HL-60 (cell line): ENCODE data around the gene GALK1.

Source experiments
- DNase-seq, 2 experiments: peaks; one replicate each; pipeline ENCODE4 v3.0.0-alpha.2; 2010 to 2020; ENCODE audit warnings: low read depth in 1 of 2, low spot score in 1 of 2
- H3K27ac ChIP-seq: fragments of 250-450 bp; sonication (Bioruptor Pico); replicated peaks from 2 replicates; pipeline ENCODE4 v1.5.1; 2020; ENCODE audit warnings: mild to moderate bottlenecking, moderate library complexity
- H3K27me3 ChIP-seq: fragments of 250-450 bp; sonication (Bioruptor Pico); 2 replicates; pipeline ENCODE4 v1.5.1; 2021; ENCODE audit warnings: mild to moderate bottlenecking, moderate library complexity; ENCODE audit not compliant: insufficient read depth, poor library complexity, severe bottlenecking
- H3K4me3 ChIP-seq: replicated peaks from 2 replicates; pipeline ENCODE4 v1.5.1; 2011; ENCODE audit warnings: mild to moderate bottlenecking, control low read depth, low read length; ENCODE audit not compliant: insufficient read depth
- CTCF ChIP-seq: IDR thresholded peaks from one replicate; pipeline ENCODE4 v1.5.1; 2011; ENCODE audit warnings: low read length, control low read depth, inconsistent platforms; ENCODE audit not compliant: insufficient read depth
- GABPA ChIP-seq: IDR thresholded peaks from 2 replicates; pipeline ENCODE4 v1.6.1; 2012; ENCODE audit warnings: low read depth
- POLR2AphosphoS5 ChIP-seq: IDR thresholded peaks from 2 replicates; pipeline ENCODE4 v1.6.1; 2012; ENCODE audit warnings: low read depth
- REST ChIP-seq: IDR thresholded peaks from 2 replicates; pipeline ENCODE4 v1.6.1; 2012; ENCODE audit warnings: low read depth; ENCODE audit not compliant: insufficient replicate concordance
- SPI1 ChIP-seq: IDR thresholded peaks from 2 replicates; pipeline ENCODE4 v1.6.1; 2012; ENCODE audit warnings: low read depth, mild to moderate bottlenecking, borderline replicate concordance
- long read RNA-seq: library from polyadenylated mRNA; unstranded; transcript quantifications from one replicate; pipeline ENCODE4 v2.0.0, GENCODE V29; 2020

The GALK1 gene
- long read RNA-seq, transcript GALK1-201 (9 exons, 1,445 nt), result minor isoform, 7 of 340 reads
- long read RNA-seq, transcript GALK1-205 (8 exons, 1,866 nt), result major isoform, 306 of 340 reads
- long read RNA-seq, partial matches to known transcripts, result 4 of 340 reads
- long read RNA-seq, other reads (novel, unspliced or antisense), result 23 of 340 reads

GRCh38 chr17:75764711-75765421, at the start of gene GALK1:
GALK1 (minus strand) TSS chr17:75765192; CDS start chr17:75765136, 56 bp downstream.
- peak; percentile 77 to 87 for DNase-seq
- TF ChIP-seq GABPA, result 0 out of 2 replicates have a peak, but pooled peaks have one; percentile 46
- peak; percentile 83 for TF ChIP-seq SPI1
- no peak; the same call in 1 of the 2 replicates for TF ChIP-seq POLR2AphosphoS5
- peak; percentile 18 for TF ChIP-seq CTCF
- no peak for TF ChIP-seq REST
- no peaks in the 10 kb centered on the region for H3K27me3 ChIP-seq
- peak within 1 kb of the TSS; percentile 80 for H3K4me3 ChIP-seq
- peak within 1 kb of the TSS; percentile 78 for H3K27ac ChIP-seq

- Histone ChIP-seq H3K27ac (no peak overlapping the region), H3K27me3 (no peaks in the 10 kb centered on the region), H3K4me3 (no peak overlapping the region)
- no peak for TF ChIP-seq CTCF
- TF ChIP-seq POLR2AphosphoS5, result no peak
- no peak for TF ChIP-seq SPI1
- TF ChIP-seq GABPA, result no peak
- TF ChIP-seq REST, result no peak
- DNase-seq, result no peak
Observed at GRCh38 chr17:75814021-75814395, 49.0 kb upstream of the GALK1 start.

- Histone ChIP-seq H3K27ac (no peak overlapping the region), H3K4me3 (no peak overlapping the region), H3K27me3 (no peaks in the 10 kb centered on the region)
- DNase-seq, result no peak
- TF ChIP-seq POLR2AphosphoS5, result no peak
- TF ChIP-seq SPI1, result no peak
- no peak for TF ChIP-seq GABPA
- TF ChIP-seq REST, result no peak
- no peak for TF ChIP-seq CTCF
Observed at GRCh38 chr17:75813081-75814020, 48.4 kb upstream of the GALK1 start.
